Endothelial cell (in vitro differentiated cells): ENCODE results near the gene SMIM8. TPM values are rescaled to one million over a fixed set of nuclear protein-coding genes. Genes with fewer than 3 reads are reported as not detected.

Experiments used
- DNase-seq: peaks from one replicate; pipeline ENCODE4 v3.0.0; 2021; ENCODE audit warnings: low spot score
- H3K27ac Mint-ChIP-seq: one replicate; pipeline ENCODE4 v1.8.0; 2021; ENCODE audit warnings: mixed read lengths, inconsistent platforms; ENCODE audit not compliant: unreplicated experiment
- H3K27me3 Mint-ChIP-seq: one replicate; pipeline ENCODE4 v1.8.0; 2021; ENCODE audit warnings: mild to moderate bottlenecking, moderate library complexity, mixed read lengths, inconsistent platforms; ENCODE audit not compliant: unreplicated experiment
- H3K36me3 Mint-ChIP-seq: one replicate; pipeline ENCODE4 v1.8.0; 2021; ENCODE audit warnings: mild to moderate bottlenecking, low read depth, mixed read lengths, inconsistent platforms; ENCODE audit not compliant: unreplicated experiment
- H3K4me1 Mint-ChIP-seq: one replicate; pipeline ENCODE4 v1.8.0; 2021; ENCODE audit warnings: mild to moderate bottlenecking, mixed read lengths, inconsistent platforms; ENCODE audit not compliant: unreplicated experiment
- H3K4me3 Mint-ChIP-seq: one replicate; pipeline ENCODE4 v1.8.0; 2021; ENCODE audit warnings: mild to moderate bottlenecking, mixed read lengths, inconsistent platforms; ENCODE audit not compliant: unreplicated experiment
- H3K9me3 Mint-ChIP-seq: one replicate; pipeline ENCODE4 v1.8.0; 2021; ENCODE audit warnings: mixed read lengths, inconsistent platforms; ENCODE audit not compliant: unreplicated experiment
- CTCF ChIP-seq: fragments of 200-600 bp; sonication (generic); IDR thresholded peaks from one replicate; pipeline ENCODE4 v1.5.0; 2021; ENCODE audit warnings: antibody characterized with exemption; ENCODE audit not compliant: unreplicated experiment
- total RNA-seq: library from RNA; stranded (reverse); fragmentation: NEBNext Ultra II Directional; extraction: Animal tissue kit (Norgen Biotek cat#: 25700); gene quantifications from one replicate; pipeline ENCODE4 v1.2.1, GENCODE V29; 2021; ENCODE audit not compliant: unreplicated experiment

Gene SMIM8
- total RNA-seq, 1 donor from 2014 or later, result 11.6 TPM

GRCh38 chr6:87333033-87333432 lies 10.6 kb downstream of the SMIM8 start:
- peaks cover 15% of the 10 kb centered on the region for H3K4me1 Mint-ChIP-seq
- no peaks in the 10 kb centered on the region for H3K9me3 Mint-ChIP-seq
- H3K27me3 Mint-ChIP-seq, result peaks cover 2% of the 10 kb centered on the region
- no peak overlapping the region for H3K27ac Mint-ChIP-seq
- DNase-seq, result no peak
- TF ChIP-seq CTCF, result no peak
- no peak overlapping the region for H3K4me3 Mint-ChIP-seq
- peaks cover 10% of the 10 kb centered on the region for H3K36me3 Mint-ChIP-seq

- peaks cover 2% of the 10 kb centered on the region for H3K27me3 Mint-ChIP-seq
- no peaks in the 10 kb centered on the region for H3K9me3 Mint-ChIP-seq
- no peak for DNase-seq
- peaks cover 10% of the 10 kb centered on the region for H3K36me3 Mint-ChIP-seq
- TF ChIP-seq CTCF, result no peak
- H3K27ac Mint-ChIP-seq, result peak overlapping the region; percentile 54
- H3K4me1 Mint-ChIP-seq, result peaks cover 15% of the 10 kb centered on the region
- H3K4me3 Mint-ChIP-seq, result no peak overlapping the region
Observed at GRCh38 chr6:87333591-87334181, 11.3 kb downstream of the SMIM8 start.

- DNase-seq, result no peak
- TF ChIP-seq CTCF, result no peak
- H3K4me3 Mint-ChIP-seq, result no peak overlapping the region
- H3K27ac Mint-ChIP-seq, result no peak overlapping the region
- H3K4me1 Mint-ChIP-seq, result peaks cover 13% of the 10 kb centered on the region
- peaks cover 2% of the 10 kb centered on the region for H3K27me3 Mint-ChIP-seq
- H3K9me3 Mint-ChIP-seq, result no peaks in the 10 kb centered on the region
- H3K36me3 Mint-ChIP-seq, result peaks cover 10% of the 10 kb centered on the region
Observed at GRCh38 chr6:87334683-87335082, 12.3 kb downstream of the SMIM8 start.

- H3K4me3 Mint-ChIP-seq, result no peak overlapping the region
- peaks cover 10% of the 10 kb centered on the region for H3K36me3 Mint-ChIP-seq
- peaks cover 13% of the 10 kb centered on the region for H3K4me1 Mint-ChIP-seq
- H3K9me3 Mint-ChIP-seq, result no peaks in the 10 kb centered on the region
- peaks cover 2% of the 10 kb centered on the region for H3K27me3 Mint-ChIP-seq
- no peak overlapping the region for H3K27ac Mint-ChIP-seq
- TF ChIP-seq CTCF, result no peak
- DNase-seq, result no peak
Observed at GRCh38 chr6:87336367-87336766, 14.0 kb downstream of the SMIM8 start.

GRCh38 chr6:87340230-87340629 lies 17.8 kb downstream of the SMIM8 start:
- H3K27me3 Mint-ChIP-seq, result no peaks in the 10 kb centered on the region

More at GRCh38 chr6:87340230-87340629, 17.8 kb downstream of the SMIM8 start:
- Mint-ChIP-seq H3K27ac (no peak overlapping the region), H3K4me1 (no peaks in the 10 kb centered on the region), H3K9me3 (no peaks in the 10 kb centered on the region), H3K36me3 (no peaks in the 10 kb centered on the region), H3K4me3 (no peak overlapping the region)
- no peak for DNase-seq
- no peak for TF ChIP-seq CTCF
